ENCODE data around the gene AKNA.

AKNA gene

DNA sequence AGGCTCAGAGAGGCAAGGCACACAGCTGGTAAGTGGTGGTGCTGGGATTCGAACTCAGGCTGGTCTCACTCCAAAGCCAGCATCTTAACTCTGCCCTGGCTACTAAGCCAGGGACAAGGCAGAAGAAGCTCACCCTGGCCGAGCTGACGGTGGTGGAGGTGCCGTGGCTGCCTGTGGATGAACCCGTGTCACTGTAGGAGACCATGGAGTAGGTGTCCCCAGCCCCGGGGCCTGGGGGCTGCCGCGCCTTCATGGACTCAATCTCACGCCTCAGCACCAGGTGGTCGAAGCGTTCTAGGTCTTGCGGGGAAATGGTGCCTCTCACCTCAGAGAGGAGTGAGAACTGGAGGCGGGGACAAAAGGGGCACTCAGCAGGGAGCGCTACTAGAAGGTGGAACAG is 35.4 kb upstream of the AKNA start:
- Histone ChIP-seq H3K9ac (ENCODE audit: low read length) (no peak overlapping the region), H3K9me3 (ENCODE audit: low read length) (no peaks in the 10 kb centered on the region), H3F3A (ENCODE audit: insufficient read depth, low read length) (no peaks in the 10 kb centered on the region), H3K4me2 (ENCODE audit: low read length) (no peak overlapping the region), H3K9me2 (ENCODE audit: low read depth, low read length) (no peaks in the 10 kb centered on the region), H4K20me1 (ENCODE audit: insufficient read depth, low read length) (no peaks in the 10 kb centered on the region), H3K27me3 (ENCODE audit: insufficient read depth, low read length) (no peaks in the 10 kb centered on the region), H3K27ac (ENCODE audit: low read depth, low read length, poor library complexity, severe bottlenecking) (no peak overlapping the region), H3K4me1 (ENCODE audit: insufficient read depth, low read length, severe bottlenecking) (no peaks in the 10 kb centered on the region), H2AFZ (ENCODE audit: low read length) (no peak overlapping the region), H3K79me2 (ENCODE audit: insufficient read depth, low read length) (no peaks in the 10 kb centered on the region), H3K4me3 (ENCODE audit: low read depth, low read length, poor library complexity, severe bottlenecking) (no peak overlapping the region), H3K36me3 (ENCODE audit: insufficient read depth, low read length) (no peaks in the 10 kb centered on the region)
- TF ChIP-seq, protein P1, sequence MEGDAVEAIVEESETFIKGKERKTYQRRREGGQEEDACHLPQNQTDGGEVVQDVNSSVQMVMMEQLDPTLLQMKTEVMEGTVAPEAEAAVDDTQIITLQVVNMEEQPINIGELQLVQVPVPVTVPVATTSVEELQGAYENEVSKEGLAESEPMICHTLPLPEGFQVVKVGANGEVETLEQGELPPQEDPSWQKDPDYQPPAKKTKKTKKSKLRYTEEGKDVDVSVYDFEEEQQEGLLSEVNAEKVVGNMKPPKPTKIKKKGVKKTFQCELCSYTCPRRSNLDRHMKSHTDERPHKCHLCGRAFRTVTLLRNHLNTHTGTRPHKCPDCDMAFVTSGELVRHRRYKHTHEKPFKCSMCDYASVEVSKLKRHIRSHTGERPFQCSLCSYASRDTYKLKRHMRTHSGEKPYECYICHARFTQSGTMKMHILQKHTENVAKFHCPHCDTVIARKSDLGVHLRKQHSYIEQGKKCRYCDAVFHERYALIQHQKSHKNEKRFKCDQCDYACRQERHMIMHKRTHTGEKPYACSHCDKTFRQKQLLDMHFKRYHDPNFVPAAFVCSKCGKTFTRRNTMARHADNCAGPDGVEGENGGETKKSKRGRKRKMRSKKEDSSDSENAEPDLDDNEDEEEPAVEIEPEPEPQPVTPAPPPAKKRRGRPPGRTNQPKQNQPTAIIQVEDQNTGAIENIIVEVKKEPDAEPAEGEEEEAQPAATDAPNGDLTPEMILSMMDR (IDR thresholded peaks at IDR 0.05; ENCODE audit: low read length) = no peak
- no peak for TF ChIP-seq EZH2 (IDR thresholded peaks at IDR 0.05; ENCODE audit: borderline replicate concordance, low read length)

DNA sequence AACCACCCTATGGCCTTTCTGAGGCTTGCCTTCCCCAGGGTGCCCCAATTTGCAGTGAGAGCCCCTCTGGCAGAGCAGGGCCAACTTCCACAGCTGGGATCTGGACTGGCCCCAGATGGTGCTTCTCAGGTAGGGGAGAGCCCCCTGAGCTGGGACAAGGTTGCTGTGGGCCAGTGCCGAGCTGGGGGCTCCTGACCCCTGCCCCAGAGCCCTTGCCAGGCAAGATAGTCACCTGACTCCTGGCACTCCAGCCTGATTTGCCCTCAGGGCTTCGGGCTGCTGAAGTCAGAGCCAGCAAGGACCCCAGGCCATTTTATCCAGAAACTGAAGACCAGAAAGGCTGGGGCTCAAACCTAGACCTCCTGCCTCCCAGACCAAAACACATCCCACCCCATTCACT is 33.4 kb upstream of the AKNA start:
- no peak overlapping the region for H3K9ac ChIP-seq (ENCODE audit: low read length)
- no peaks in the 10 kb centered on the region for H3K27me3 ChIP-seq (ENCODE audit: insufficient read depth, low read length)
- H3K4me1 ChIP-seq (ENCODE audit: insufficient read depth, low read length, severe bottlenecking) = no peaks in the 10 kb centered on the region
- H2AFZ ChIP-seq (ENCODE audit: low read length) = no peak overlapping the region
- no peaks in the 10 kb centered on the region for H3K36me3 ChIP-seq (ENCODE audit: insufficient read depth, low read length)
- H4K20me1 ChIP-seq (ENCODE audit: insufficient read depth, low read length) = no peaks in the 10 kb centered on the region
- H3F3A ChIP-seq (ENCODE audit: insufficient read depth, low read length) = no peaks in the 10 kb centered on the region
- TF ChIP-seq, protein P1 (IDR thresholded peaks at IDR 0.05; ENCODE audit: low read length) = no peak
- no peak for TF ChIP-seq EZH2 (IDR thresholded peaks at IDR 0.05; ENCODE audit: borderline replicate concordance, low read length)
- H3K27ac ChIP-seq (ENCODE audit: low read depth, low read length, poor library complexity, severe bottlenecking) = no peak overlapping the region
- H3K4me2 ChIP-seq (ENCODE audit: low read length) = no peak overlapping the region
- H3K9me2 ChIP-seq (ENCODE audit: low read depth, low read length) = no peaks in the 10 kb centered on the region
- H3K4me3 ChIP-seq (ENCODE audit: low read depth, low read length, poor library complexity, severe bottlenecking) = no peak overlapping the region
- H3K9me3 ChIP-seq (ENCODE audit: low read length) = no peaks in the 10 kb centered on the region
- H3K79me2 ChIP-seq (ENCODE audit: insufficient read depth, low read length) = no peaks in the 10 kb centered on the region

DNA sequence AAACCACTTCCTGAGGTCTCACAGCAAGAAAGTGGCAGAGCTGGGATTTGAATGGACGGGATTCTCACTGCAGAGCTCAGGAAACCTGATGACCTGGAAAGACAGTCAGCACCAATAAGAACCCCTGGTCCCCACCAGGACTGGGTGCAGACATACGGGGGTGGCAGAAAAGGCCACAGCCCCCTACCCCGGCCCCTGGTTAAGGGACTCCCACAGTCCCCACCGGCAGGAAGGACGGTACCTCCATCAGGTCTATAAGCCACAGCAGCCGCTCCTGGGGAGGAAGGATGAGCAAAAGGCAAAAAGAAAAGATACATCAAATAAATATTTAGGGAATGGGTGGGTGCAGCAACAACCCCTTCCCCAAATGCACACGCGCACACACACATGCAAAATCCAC is 32.0 kb upstream of the AKNA start:
- no peak for TF ChIP-seq EZH2 (IDR thresholded peaks at IDR 0.05; ENCODE audit: borderline replicate concordance, low read length)
- Histone ChIP-seq H2AFZ (ENCODE audit: low read length) (no peak overlapping the region), H3K79me2 (ENCODE audit: insufficient read depth, low read length) (no peaks in the 10 kb centered on the region), H3K9me2 (ENCODE audit: low read depth, low read length) (no peaks in the 10 kb centered on the region), H3K4me3 (ENCODE audit: low read depth, low read length, poor library complexity, severe bottlenecking) (no peak overlapping the region), H3K4me1 (ENCODE audit: insufficient read depth, low read length, severe bottlenecking) (no peaks in the 10 kb centered on the region), H4K20me1 (ENCODE audit: insufficient read depth, low read length) (no peaks in the 10 kb centered on the region), H3K4me2 (ENCODE audit: low read length) (no peak overlapping the region), H3F3A (ENCODE audit: insufficient read depth, low read length) (no peaks in the 10 kb centered on the region), H3K36me3 (ENCODE audit: insufficient read depth, low read length) (no peaks in the 10 kb centered on the region), H3K9me3 (ENCODE audit: low read length) (no peaks in the 10 kb centered on the region), H3K27ac (ENCODE audit: low read depth, low read length, poor library complexity, severe bottlenecking) (no peak overlapping the region), H3K9ac (ENCODE audit: low read length) (no peak overlapping the region), H3K27me3 (ENCODE audit: insufficient read depth, low read length) (no peaks in the 10 kb centered on the region)

DNA sequence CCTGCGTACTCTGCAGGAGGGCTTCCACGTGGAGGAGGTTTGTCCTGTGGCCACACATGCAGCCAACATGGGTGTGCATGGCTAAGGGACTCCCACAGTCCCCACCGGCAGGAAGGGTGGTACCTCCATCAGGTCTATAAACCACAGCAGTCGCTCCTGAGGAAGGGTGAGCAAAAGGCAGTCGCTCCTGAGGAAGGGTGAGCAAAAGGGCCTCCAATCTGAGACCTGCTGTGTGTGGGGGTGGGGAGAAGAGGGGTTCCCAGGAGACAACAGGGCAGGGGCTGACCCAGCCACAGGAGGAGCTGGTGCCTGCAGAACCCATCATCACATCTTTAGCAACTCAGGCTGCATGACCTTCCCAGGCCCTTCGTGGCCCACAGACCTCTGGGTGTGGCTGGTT is 30.3 kb upstream of the AKNA start:
- Histone ChIP-seq H3K27me3 (ENCODE audit: insufficient read depth, low read length) (no peaks in the 10 kb centered on the region), H3K36me3 (ENCODE audit: insufficient read depth, low read length) (no peaks in the 10 kb centered on the region), H4K20me1 (ENCODE audit: insufficient read depth, low read length) (no peaks in the 10 kb centered on the region), H3K4me1 (ENCODE audit: insufficient read depth, low read length, severe bottlenecking) (no peaks in the 10 kb centered on the region), H3F3A (ENCODE audit: insufficient read depth, low read length) (no peaks in the 10 kb centered on the region), H2AFZ (ENCODE audit: low read length) (no peak overlapping the region), H3K9me2 (ENCODE audit: low read depth, low read length) (no peaks in the 10 kb centered on the region), H3K4me2 (ENCODE audit: low read length) (no peak overlapping the region), H3K79me2 (ENCODE audit: insufficient read depth, low read length) (no peaks in the 10 kb centered on the region), H3K9ac (ENCODE audit: low read length) (no peak overlapping the region), H3K27ac (ENCODE audit: low read depth, low read length, poor library complexity, severe bottlenecking) (no peak overlapping the region), H3K4me3 (ENCODE audit: low read depth, low read length, poor library complexity, severe bottlenecking) (no peak overlapping the region), H3K9me3 (ENCODE audit: low read length) (no peaks in the 10 kb centered on the region)
- TF ChIP-seq EZH2 (IDR thresholded peaks at IDR 0.05; ENCODE audit: borderline replicate concordance, low read length) = no peak
- TF ChIP-seq, protein P1 (IDR thresholded peaks at IDR 0.05; ENCODE audit: low read length) = no peak

Measured in OCI-LY1 (cell line).